ENCODE results near the gene KRTAP4-3.
"Not testable (repeated sequence)": the region's sequence is repeated elsewhere in the genome, so short reads cannot be mapped to it uniquely, and the experiment has no call there.

The KRTAP4-3 gene

DNA sequence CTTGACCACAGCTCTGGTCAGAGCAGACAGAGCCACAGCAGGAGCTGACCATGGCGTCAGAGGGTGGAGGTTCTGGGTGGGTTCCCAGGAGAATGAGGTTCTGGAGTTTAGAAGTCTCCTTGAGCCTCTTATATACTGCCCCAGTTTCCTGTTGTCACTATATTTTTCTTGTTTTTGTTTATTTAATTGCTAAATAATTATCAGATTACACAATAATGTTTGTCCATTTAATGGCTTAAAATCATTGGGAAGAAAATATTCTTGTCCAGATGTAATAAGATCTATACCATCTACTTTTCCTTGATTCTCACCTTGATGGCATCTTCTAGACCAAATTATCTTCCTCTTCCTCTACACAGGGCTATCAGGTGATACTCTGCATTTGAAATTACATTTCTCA is at the start of gene KRTAP4-3:
KRTAP4-3 (minus strand) TSS at position 101 of the 400 bp plus-strand sequence; CDS start at position 52, 49 bp downstream.
- no peak for DNase-seq (ENCODE audit: low spot score)

DNA sequence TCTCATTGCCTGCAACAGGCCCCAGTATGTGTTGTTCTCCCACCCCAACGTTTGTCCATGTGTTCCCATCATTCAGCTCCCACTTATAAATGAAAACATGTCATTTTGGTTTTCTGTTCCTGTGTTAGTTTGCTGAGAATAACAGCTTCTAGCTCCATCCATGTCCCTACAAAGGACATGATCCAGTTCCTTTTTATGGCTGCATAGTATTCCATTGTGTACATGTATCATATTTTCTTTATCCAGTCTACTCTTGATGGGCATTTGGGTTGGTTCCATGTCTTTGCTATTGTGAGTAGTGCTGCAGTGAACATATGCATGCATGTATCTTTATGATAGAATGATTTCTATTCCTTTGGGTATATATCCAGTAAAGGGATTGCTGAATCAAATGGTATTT is 47.7 kb upstream of the KRTAP4-3 start:
- DNase-seq (ENCODE audit: low spot score), result no peak

DNA sequence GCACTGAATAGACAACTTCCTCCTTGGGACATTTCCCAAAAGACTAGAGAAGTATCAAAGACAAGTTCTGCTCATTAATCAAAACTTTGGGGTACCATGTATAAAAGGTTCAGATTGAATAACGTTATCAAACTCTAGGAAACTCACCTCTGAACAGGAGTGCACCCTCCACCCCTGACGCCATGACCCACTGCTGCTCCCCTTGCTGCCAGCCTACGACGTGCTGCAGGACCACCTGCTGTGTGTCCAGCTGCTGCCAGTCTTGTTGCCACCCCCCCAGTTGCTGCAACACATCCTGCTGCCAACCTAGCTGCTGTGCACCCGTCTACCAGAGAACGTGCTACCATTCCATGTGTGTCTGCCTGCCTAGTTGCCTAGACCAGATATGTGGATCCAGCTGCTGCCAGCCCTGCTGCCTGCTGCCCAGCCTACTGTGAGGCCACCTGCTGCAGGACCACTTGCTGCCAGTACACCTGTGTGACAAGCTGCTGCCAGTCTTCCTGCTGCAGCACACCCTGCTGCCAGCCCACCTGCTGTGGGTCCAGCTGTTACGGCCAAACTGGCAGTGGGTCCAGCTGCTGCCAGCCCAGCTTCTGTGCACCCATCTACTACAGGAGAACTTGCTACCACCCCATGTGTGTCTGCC is 44.6 kb upstream of the KRTAP4-3 start:
- DNase-seq (ENCODE audit: low spot score), result no peak

DNA sequence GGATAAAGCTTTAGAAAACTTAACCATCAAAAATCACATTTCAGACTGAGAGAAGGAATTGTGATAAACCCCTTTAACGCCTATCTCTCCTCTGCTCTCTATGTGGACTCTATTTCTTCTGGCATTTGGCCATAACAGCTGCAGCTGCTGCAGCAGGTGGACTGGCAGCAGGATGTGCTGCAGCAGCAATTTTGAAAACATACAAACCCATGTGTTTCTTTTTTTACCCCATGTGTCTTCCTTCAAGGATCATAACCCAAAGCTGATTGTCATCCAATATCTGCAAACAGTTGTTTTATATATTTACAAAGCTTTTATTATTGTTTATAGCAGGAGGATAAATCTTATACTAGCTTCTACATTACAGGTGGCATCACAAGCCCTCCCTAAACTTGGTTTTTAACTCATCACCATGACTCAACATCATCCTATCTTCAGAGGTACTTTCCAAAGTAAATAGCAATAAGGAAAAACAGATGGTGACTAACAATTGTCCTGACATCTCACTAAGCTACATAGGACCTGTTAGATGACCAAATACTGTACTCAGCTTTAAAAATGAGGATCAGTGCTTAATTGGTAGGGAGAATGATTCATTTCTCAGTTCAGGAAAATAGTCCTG is 43.9 kb upstream of the KRTAP4-3 start:
- DNase-seq (ENCODE audit: low spot score), result no peak

DNA sequence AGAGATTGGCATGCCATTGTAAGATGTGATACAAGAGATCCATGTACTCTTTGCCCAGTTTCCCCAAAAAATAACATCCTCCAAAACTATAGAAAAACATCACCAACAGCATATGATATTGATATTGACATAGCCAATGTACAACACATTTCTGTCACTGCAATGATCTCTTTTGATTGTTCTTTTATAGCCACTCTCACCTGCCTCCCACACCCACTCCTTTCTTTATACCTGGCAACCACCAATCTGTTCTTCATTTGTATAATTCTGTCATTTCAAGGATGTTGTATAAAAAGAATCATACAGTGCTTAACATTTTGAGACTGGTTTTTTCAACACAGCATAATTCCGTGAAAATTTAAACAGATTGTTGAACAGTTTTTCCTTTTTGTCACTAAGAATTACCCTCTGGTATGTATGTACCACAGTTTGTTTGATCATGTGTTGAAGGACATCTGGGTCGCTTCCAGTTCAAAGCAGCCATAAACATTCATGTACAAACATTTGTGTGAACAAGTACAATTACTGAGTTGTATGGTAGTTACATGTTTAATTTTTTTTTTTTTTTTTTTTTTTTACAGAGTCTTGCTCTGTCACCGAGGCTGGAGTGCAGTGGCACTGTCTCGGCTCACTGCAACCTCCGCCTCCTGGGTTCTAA is 31.5 kb upstream of the KRTAP4-3 start:
- no peak for DNase-seq (ENCODE audit: low spot score)

DNA sequence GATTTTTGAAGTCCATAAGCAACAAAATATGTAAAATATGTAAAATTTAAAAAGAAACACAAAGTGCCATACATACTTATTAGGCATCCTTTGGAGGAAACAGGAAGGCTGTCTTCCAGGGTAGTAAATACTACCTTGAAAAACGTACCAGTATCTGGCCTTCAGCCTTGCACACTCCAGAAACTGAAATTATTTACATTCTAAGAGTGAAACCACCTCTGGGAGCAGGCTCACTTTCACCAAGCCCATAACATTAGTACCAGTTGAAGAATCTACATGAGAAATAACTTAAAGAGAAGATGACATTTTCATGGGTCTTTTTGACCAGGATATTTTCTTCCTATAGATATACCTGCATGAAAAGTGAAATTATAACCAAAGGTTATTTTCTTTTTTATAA is 28.0 kb upstream of the KRTAP4-3 start:
- DNase-seq (ENCODE audit: low spot score), result no peak

DNA sequence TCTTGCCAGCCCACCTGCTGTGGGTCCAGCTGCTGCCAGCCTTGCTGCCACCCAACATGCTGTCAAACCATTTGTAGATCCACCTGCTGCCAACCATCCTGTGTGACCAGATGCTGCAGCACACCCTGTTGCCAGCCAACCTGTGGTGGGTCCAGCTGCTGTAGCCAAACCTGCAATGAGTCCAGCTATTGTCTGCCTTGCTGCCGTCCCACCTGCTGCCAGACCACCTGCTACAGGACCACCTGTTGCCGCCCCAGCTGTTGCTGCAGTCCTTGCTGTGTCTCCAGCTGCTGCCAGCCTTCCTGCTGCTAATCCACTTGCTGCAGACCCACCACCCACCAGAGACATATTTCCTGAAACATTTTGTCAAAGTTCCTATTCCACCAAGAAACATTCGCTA is 22.3 kb upstream of the KRTAP4-3 start:
- DNase-seq (ENCODE audit: low spot score), result no peak

DNA sequence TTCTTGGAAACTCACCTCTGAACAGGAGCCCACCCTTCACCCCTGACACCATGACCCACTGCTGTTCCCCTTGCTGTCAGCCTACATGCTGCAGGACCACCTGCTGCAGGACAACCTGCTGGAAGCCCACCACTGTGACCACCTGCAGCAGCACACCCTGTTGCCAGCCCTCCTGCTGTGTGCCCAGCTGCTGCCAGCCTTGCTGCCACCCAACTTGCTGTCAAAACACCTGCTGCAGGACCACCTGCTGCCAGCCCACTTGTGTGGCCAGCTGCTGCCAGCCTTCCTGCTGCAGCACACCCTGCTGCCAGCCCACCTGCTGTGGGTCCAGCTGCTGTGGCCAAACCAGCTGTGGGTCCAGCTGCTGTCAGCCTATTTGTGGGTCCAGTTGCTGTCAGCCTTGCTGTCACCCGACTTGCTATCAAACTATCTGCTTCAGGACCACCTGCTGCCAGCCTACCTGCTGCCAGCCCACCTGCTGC is 21.9 kb upstream of the KRTAP4-3 start, which contains the start of gene KRTAP9-1:
KRTAP9-1 (plus strand) TSS at position 51 of the 482 bp plus-strand sequence; CDS start at position 51, 0 bp downstream.
- not testable (repeated sequence) for DNase-seq (ENCODE audit: low spot score)

DNA sequence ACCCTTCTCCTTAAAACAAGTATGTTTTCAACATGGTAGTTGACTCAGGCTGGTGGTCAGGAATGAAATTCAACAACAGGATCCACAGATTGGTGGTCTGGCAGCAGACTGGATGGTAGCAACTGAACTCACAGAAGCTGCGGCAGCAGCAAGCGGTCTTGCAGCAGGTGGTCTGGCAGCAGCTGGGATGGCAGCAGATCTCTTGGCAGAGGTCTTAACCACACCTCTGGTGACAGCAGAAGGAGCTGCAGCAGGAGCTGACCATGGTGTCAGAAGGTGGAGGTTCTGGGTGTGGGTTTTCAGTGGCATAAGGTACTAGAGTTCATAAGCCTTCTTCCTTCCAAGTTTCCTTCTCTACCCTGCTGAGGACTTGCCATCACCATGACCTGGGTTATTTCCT is 18.9 kb upstream of the KRTAP4-3 start:
- DNase-seq (ENCODE audit: low spot score), result no peak

DNA sequence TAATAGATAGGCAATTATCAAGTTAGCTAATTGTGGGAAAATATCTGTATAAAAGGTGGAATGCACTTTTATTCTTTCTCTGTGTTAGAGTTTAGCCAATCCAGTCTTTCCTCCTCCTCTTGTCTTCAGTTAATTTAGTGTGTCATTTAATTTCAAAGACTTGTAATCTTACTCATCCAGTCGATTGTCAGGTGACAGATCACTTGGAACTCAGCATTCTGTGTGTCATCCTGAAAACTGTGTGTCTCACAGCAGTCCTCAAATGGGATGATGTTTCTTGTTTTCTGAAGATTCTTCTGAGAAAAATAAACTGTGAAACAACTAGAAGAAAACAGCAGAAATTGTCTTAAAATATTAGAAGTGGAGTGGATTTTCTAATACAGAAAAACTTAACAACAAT is 17.0 kb upstream of the KRTAP4-3 start:
- DNase-seq (ENCODE audit: low spot score), result no peak

DNA sequence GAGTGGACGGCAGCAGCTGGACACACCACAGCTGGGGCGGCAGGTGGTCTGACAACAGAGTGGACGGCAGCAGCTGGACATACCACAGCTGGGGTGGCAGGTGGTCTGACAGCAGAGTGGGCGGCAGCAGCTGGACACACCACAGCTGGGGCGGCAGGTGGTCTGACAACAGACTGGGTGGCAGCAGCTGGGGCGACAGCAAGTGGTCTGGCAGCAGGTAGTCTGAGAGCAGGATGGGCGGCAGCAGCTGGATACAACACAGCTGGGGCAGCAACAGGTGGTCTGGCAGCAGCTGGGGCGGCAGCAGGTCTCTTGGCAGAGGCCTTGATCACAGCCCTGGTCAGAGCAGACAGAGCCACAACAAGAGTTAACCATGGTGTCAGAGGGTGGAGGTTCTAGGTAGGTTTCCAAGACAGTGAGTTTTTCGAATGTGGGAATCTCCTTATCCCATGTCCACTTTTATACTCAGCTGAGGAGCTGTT is 16.5 kb upstream of the KRTAP4-3 start, which contains the start of gene KRTAP4-1:
KRTAP4-1 (minus strand) TSS at position 432 of the 482 bp plus-strand sequence; CDS start at position 375, 57 bp downstream.
- no peak for DNase-seq (ENCODE audit: low spot score)

DNA sequence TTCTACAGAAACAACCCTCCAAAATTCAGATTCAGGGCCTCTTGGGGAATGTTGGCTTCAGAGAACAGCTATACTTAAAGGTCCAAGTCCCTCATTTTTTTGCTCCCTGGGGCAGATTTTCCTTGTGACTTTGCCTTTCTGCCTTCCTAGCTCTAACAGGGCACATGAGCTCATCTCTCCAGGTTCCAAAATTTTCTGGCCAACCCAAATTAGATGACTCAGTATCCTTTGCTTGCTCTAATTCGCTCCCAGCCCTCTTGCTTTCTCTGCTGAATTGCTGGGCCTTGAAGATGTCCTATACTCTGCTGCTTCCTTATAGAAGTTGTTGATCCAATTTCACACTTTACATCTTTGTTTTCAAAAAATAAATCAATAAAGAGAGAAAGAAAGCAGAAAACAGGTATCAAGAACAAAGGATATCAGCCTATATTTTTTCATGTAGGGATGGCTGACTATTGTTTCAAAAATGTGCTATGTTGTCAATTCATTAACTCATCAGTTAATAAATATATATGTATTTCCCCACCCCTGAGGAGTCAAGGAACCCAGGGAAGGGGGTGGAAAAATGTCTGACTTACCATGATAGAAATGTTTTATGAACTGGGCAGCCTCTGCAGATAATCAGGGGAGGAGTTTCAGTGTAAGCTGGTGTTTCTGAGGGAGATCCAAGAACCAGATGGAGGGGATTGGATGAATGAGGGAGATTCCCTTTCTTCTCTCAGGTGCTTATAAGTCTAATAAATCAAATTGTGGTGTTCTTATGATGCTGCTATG is 11.0 kb upstream of the KRTAP4-3 start:
- DNase-seq (ENCODE audit: low spot score), result no peak

DNA sequence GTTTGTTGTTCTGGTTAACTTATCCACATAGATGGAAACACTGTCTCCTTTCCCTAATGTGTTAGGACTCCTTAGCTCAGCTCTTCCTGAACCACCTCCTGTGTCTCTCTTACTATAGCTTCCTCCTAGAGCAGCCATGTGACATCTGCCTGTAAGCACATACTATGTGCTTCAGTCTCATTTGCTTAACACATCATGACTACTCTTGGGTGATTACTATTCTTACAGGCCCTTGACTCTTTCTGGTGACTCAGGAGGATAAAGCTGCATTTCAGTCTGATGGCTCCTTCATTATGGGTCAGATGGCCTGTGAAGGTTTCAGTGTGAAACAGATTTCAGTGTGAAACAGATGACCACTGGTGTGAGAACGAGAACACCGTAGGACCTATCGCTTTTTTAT is 10.3 kb upstream of the KRTAP4-3 start:
- DNase-seq (ENCODE audit: low spot score), result no peak

DNA sequence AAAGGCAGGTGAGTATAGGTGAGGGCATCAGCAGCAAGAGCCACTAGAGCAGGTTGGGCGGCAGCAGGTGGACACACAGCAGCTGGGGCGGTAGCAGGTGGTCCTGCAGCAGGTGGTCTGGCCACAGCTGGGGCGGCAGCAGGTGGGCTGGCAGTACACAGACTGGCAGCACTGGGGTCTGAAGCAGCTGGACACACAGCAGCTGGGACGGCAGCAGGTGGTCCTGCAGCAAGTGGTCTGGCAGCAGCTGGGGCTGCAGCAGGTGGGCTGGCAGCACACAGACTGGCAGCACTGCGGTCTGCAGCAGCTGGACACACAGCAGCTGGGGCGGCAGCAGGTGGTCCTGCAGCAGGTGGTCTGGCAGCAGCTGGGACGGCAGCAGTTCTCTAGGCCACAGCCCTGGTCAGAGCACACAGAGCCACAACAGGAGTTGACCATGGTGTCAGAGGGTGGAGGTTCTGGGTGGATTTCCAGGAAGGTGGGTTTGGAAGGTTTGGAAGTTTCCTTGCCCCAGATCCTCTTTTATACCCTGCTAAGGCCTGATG is 9.8 kb upstream of the KRTAP4-3 start, which contains the start of gene KRTAP4-2:
KRTAP4-2 (minus strand) TSS at position 495 of the 545 bp plus-strand sequence; CDS start at position 438, 57 bp downstream.
- no peak for DNase-seq (ENCODE audit: low spot score)

DNA sequence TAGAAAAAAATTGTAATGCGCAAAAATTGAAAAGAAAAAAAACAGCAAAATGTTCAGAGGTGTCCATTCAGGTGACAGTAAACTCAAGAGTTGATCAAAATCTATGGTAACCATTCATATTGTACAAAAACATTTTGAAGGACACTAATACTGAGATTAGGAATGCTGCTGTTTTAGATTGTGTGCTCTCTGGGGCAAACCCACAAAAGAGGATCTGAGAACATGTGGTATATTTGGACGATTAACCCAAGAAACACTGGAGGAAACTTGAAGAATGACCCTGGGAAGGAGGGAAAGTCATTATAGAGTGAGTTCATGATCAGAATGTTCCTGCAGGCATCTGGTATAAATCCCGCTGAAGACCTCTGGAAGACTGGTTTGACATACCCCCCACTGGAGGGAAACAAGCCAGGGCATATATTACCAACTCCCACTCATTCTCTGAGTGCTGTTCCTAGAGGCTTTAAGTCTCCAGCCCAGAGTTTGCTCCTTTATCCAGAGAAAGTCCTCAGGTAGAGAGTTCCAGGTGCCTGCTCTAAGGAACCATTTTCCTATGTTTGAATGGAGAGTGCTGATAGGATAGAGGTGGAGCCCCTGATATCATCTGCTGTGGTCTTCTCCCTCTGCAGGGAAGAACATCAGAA is 8.8 kb upstream of the KRTAP4-3 start:
- DNase-seq (ENCODE audit: low spot score), result no peak

DNA sequence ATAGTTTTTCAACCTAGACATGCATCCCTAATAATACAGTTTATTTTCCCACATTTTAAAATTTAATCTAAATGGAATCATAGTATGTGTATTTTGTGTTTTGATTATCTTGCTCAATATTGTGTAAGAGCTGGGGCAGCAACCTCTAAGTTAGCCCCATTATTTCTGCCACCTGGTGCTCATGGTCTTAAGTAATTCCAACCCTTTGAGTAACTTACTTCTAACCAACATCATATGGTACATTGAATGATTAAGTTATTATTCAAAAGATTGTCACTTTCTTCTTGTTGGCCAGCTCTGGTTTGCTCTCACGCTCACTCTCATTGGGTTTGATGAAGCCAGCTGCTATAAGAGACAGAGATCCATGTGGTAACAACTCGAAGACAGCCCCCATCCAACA is 3.9 kb upstream of the KRTAP4-3 start:
- no peak for DNase-seq (ENCODE audit: low spot score)

DNA sequence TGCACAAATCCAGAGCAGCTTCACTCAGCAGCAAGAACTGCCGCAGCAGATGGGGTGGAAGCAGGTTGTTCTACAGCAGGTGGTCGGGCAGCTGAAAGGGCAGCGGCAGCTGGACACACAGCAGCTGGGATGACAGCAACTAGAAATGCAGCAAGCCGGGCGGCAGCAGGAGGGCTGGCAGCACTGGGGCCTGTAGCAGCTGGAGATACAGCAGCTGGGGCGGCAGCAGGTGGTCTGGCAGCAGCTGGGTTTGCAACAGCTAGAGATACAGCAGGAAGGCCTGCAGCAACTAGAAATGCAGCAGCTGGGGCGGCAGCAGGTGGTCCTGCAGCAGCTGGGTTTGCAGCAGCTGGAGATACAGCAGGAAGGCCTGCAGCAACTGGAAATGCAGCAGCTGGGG is 460 bp downstream of the KRTAP4-3 start:
- no peak for DNase-seq (ENCODE audit: low spot score)

DNA sequence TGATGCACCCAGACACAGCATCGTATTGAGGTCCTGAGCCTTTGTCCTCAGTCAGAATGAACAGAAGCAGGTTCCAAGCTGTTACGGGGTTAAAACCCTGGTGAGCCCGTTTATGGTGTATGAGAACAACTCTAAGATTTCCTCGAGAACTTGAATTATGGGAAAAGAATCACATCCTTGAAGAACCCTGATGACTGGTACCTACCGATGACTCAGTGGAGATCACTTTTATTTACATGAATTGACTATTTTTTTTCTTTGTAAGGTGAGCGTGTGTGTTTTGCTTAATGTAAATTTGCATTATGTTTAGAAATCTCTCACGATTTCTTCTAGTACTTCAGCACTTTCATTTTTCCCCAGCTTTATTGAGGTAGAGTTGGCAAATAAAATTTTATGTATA is 4.2 kb downstream of the KRTAP4-3 start:
- DNase-seq (ENCODE audit: low spot score), result no peak

DNA sequence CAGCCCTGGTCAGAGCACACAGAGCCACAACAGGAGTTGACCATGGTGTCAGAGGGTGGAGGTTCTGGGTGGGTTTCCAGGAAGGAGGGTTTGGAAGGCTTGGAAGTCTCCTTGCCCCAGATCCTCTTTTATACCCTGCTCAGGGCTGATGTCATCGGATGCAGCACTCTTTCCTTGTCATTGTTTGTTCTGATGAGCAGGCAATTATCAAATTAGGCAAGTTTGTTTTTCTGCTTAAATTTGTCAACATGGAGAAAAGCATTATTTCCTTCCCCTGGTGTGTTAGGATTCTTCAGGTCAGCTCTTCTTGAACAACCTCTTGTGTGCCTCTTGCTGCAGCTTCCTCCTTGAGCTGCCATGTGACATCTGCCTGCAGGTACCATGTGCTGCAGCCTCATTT is 7.4 kb downstream of the KRTAP4-3 start, which contains the start of gene KRTAP4-4:
KRTAP4-4 (minus strand) TSS at position 101 of the 400 bp plus-strand sequence; CDS start at position 44, 57 bp downstream.
- no peak for DNase-seq (ENCODE audit: low spot score)

DNA sequence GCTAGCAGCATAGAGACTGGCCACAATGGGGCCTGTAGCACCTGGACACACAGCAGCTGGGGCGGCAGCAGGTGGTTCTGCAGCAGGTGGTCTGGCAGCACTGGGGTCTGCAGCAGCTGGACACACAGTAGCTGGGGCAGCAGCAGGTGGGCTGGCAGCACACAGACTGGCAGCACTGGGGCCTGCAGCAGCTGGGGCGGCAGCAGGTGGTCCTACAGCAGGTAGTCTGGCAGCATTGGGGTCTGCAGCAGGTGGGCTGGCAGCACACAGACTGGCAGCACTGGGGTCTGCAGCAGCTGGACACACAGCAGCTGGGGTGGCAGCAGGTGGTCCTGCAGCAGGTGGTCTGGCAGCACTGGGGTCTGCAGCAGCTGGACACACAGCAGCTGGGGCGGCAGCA is 7.8 kb downstream of the KRTAP4-3 start:
- DNase-seq (ENCODE audit: low spot score), result not testable (repeated sequence)

DNA sequence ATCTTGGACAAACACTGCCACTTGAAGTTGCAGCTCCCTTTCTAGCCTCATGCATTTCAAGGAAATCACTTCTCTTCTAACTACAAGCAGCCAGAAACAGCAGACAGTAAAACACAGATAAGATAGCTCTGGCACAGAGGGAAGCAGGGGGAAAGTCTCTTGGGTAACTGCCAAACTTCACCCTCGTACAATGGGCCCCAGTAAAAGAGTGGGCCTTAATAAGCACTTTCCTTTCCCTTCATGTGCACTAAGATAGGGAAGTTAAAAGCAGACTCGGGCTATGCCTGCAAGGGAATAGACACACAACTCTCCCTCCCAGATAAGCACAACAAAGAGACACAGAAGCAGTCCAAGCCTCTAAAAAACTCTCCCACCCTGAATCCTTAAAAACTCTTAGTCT is 14.2 kb downstream of the KRTAP4-3 start:
- no peak for DNase-seq (ENCODE audit: low spot score)
